ENCODE measurements around the gene SAC3D1. TPM values are rescaled to one million over a fixed set of nuclear protein-coding genes. Genes with fewer than 3 reads are reported as not detected.

The SAC3D1 gene
- polyA plus RNA-seq, 1 of the 3 experiments (the other 2 are of a cell fraction): 22.5 TPM

- H3F3A ChIP-seq (replicated peaks; ENCODE audit: insufficient read depth): peaks cover 16% of the 10 kb centered on the region
- CTCF ChIA-PET: interaction anchor here (0.6 to 4.9 kb wide), 62 partner anchors 8 to 1726 kb away, joined by 3 to 56 read pairs (median 5); partner anchors contain the start of genes ATG2A, BATF2, CDC42EP2 and CDCA5
- no peaks in the 10 kb centered on the region for H3K9me2 ChIP-seq
- POLR2A ChIA-PET: interaction anchor here (0.5 to 1.2 kb wide), 7 partner anchors 11 to 220 kb away, joined by 3 to 8 read pairs (median 3); no protein-coding TSS in a partner anchor
- H3K4me3 ChIP-seq (ENCODE audit: low read depth in 2 of 2, low read length in 1 of 2): peak within 1 kb of the TSS; percentile 69 to 70
- peak within 1 kb of the TSS; percentile 88 for H3K4me2 ChIP-seq
- DNase-seq: peak; percentile 98
- no peaks in the 10 kb centered on the region for H3K27me3 ChIP-seq (ENCODE audit: insufficient read depth)
- no peaks in the 10 kb centered on the region for H3K9me3 ChIP-seq
- H4K20me1 ChIP-seq (ENCODE audit: insufficient read depth): no peaks in the 10 kb centered on the region
- H2AFZ ChIP-seq (ENCODE audit: low read depth): peak within 1 kb of the TSS; percentile 95
- under 1% methylated on average over 28 of the region's 96 CpGs for WGBS (ENCODE audit: low lambda C conversion rate)
- H3K4me1 ChIP-seq (ENCODE audit: control insufficient read depth in 1 of 2, insufficient read depth in 2 of 2, low read depth in 1 of 2, low read length in 1 of 2): peaks cover 4% of the 10 kb centered on the region in 2 experiments; a peak in 2 of 4 replicates
- peak within 1 kb of the TSS; percentile 95 for H3K27ac ChIP-seq (ENCODE audit: low read depth in 2 of 2, low read length in 1 of 2)
- H3K9ac ChIP-seq: peak within 1 kb of the TSS; percentile 89
- H3K36me3 ChIP-seq (replicated peaks in 1 of 2; ENCODE audit: control insufficient read depth in 1 of 2, insufficient read depth in 2 of 2, low read length in 1 of 2): peaks cover 0 to 10% of the 10 kb centered on the region in 2 experiments
- peaks cover 24% of the 10 kb centered on the region; the same call in 1 of the 2 replicates for H3K79me2 ChIP-seq (ENCODE audit: insufficient read depth)
- TF ChIP-seq YY1 (IDR thresholded peaks at IDR 0.05; ENCODE audit: low read depth): no peak; the same call in 1 of the 2 replicates
- TF ChIP-seq ZBTB33 (IDR thresholded peaks at IDR 0.05; ENCODE audit: borderline replicate concordance, low read depth): no peak
- TF ChIP-seq RAD21 (IDR thresholded peaks at IDR 0.05; ENCODE audit: low read length): no peak; the same call in 1 of the 2 replicates
- TF ChIP-seq SMC3 (IDR thresholded peaks at IDR 0.05; ENCODE audit: low read depth, low read length): no peak
- peak; percentile 52 for TF ChIP-seq NRF1 (IDR thresholded peaks at IDR 0.05; ENCODE audit: low read depth, low read length)
- peak; percentile 97 for TF ChIP-seq USF1 (IDR thresholded peaks at IDR 0.05; ENCODE audit: borderline replicate concordance, low read depth)
- no peak; the same call in 1 of the 2 replicates for TF ChIP-seq PBX3 (IDR thresholded peaks at IDR 0.05)
- peak; percentile 47 for TF ChIP-seq MAX (IDR thresholded peaks at IDR 0.05; ENCODE audit: low read depth)
- no peak for TF ChIP-seq GATA2 (CRISPR knock-in tag; IDR thresholded peaks at IDR 0.05)
- TF ChIP-seq GABPA (IDR thresholded peaks at IDR 0.05; ENCODE audit: low read depth): peak; percentile 39; the same call in 1 of the 2 replicates
- TF ChIP-seq IRF3 (IDR thresholded peaks at IDR 0.05; ENCODE audit: low read depth, low read length): no peak
- peak; percentile 36; the same call in 1 of the 2 replicates for TF ChIP-seq TAF1 (IDR thresholded peaks at IDR 0.05; ENCODE audit: borderline replicate concordance, low read depth, low read length)
- peak; percentile 70 for TF ChIP-seq CTCF (IDR thresholded peaks at IDR 0.05)
- TF ChIP-seq EZH2phosphoT487 (IDR thresholded peaks at IDR 0.05; ENCODE audit: borderline replicate concordance, low read depth): no peak
- TF ChIP-seq CHD2 (IDR thresholded peaks at IDR 0.05; ENCODE audit: low read length, partially characterized antibody): peak; percentile 54
- no peak for TF ChIP-seq SIN3A (IDR thresholded peaks at IDR 0.05; ENCODE audit: borderline replicate concordance, low read depth, low read length)
- no peak for TF ChIP-seq EP300 (IDR thresholded peaks at IDR 0.05; ENCODE audit: borderline replicate concordance in 1 of 2, low read depth in 1 of 2, low read length in 1 of 2)
- no peak for TF ChIP-seq TEAD4 (IDR thresholded peaks at IDR 0.05; ENCODE audit: borderline replicate concordance, insufficient read depth)
- TF ChIP-seq MEF2A (IDR thresholded peaks at IDR 0.05; ENCODE audit: borderline replicate concordance, low read depth): no peak
- no peak for TF ChIP-seq RCOR1 (IDR thresholded peaks at IDR 0.05; ENCODE audit: low read length)
- TF ChIP-seq NFIC (IDR thresholded peaks at IDR 0.05; ENCODE audit: borderline replicate concordance): no peak
- TF ChIP-seq FOXJ3 (CRISPR knock-in tag; IDR thresholded peaks at IDR 0.05): no peak
These were observed 26.9 kb upstream of the SAC3D1 start, which contains the start of gene ARL2 for GRCh38 chr11:65013888-65014725. ARL2 (plus strand) TSS chr11:65014160; CDS start chr11:65014208, 48 bp downstream.

Measured in SK-N-SH (cell line).